ENCODE results near the gene PARD3B. TPM values are rescaled to one million over a fixed set of nuclear protein-coding genes. Genes with fewer than 3 reads are reported as not detected.

Gene PARD3B
- total and polyA plus RNA-seq, 2 of the 13 experiments (the other 11 are each of a cell fraction or from before 2014, with no cell fraction given) = 0.71 to 2.3 TPM

DNA sequence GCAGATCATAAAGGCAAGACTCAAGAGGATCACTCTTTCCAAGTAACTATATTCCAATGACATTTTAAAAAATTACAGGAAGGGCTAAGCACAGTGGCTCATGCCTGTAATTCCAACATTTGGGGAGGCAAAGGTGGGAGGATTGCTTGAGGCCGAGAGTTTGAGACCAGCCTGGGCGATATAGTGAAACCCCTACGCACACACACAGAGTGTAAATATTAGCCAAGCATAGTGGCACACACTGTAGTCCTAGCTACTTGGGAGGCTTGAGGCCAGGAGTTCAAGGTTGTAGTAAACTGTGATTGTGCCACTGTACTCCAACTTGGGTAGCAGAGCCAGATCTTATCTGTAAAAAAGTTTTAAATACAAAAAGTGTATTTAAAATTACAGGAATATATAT lies 686.8 kb downstream of the PARD3B start (continued):
- TF ChIP-seq KDM5B (CRISPR knock-in tag; IDR thresholded peaks at IDR 0.05; ENCODE audit: borderline replicate concordance) = no peak
- TF ChIP-seq ZNF460 (CRISPR knock-in tag; IDR thresholded peaks at IDR 0.05; ENCODE audit: borderline replicate concordance) = peak; percentile 43; the same call in 1 of the 2 replicates
- TF ChIP-seq SOX13 (IDR thresholded peaks at IDR 0.05) = no peak
- TF ChIP-seq SOX13 (CRISPR knock-in tag; conservative IDR thresholded peaks at IDR 0.05 in 1 of 2, IDR thresholded peaks at IDR 0.05 in 1 of 2) = peak in 1 of 2 experiments; percentile 34; a peak in 1 of 4 replicates
- TF ChIP-seq ZNF3 (CRISPR knock-in tag; IDR thresholded peaks at IDR 0.05) = no peak
- peak; percentile 44; the same call in 1 of the 2 replicates for TF ChIP-seq ZMYM3 (CRISPR knock-in tag; IDR thresholded peaks at IDR 0.05)
- no peak for TF ChIP-seq POLR2A (IDR thresholded peaks at IDR 0.05; ENCODE audit: insufficient read depth in 1 of 2, low read depth in 2 of 2, low read length in 2 of 2)
- TF ChIP-seq ZNF207 (IDR thresholded peaks at IDR 0.05; ENCODE audit: borderline replicate concordance) = no peak
- TF ChIP-seq, protein P1, sequence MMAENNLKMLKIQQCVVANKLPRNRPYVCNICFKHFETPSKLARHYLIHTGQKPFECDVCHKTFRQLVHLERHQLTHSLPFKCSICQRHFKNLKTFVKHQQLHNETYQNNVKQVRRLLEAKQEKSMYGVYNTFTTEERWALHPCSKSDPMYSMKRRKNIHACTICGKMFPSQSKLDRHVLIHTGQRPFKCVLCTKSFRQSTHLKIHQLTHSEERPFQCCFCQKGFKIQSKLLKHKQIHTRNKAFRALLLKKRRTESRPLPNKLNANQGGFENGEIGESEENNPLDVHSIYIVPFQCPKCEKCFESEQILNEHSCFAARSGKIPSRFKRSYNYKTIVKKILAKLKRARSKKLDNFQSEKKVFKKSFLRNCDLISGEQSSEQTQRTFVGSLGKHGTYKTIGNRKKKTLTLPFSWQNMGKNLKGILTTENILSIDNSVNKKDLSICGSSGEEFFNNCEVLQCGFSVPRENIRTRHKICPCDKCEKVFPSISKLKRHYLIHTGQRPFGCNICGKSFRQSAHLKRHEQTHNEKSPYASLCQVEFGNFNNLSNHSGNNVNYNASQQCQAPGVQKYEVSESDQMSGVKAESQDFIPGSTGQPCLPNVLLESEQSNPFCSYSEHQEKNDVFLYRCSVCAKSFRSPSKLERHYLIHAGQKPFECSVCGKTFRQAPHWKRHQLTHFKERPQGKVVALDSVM (CRISPR knock-in tag; IDR thresholded peaks at IDR 0.05) = peak; percentile 91
- no peak for TF ChIP-seq ZNF143 (CRISPR knock-in tag; IDR thresholded peaks at IDR 0.05)
- peak; percentile 51 to 68; a peak in 3 of 4 replicates for TF ChIP-seq NR2F1 (CRISPR knock-in tag; IDR thresholded peaks at IDR 0.05)
- TF ChIP-seq ZNF564 (CRISPR knock-in tag; IDR thresholded peaks at IDR 0.05) = no peak
- no peak for TF ChIP-seq POLR2AphosphoS2 (IDR thresholded peaks at IDR 0.05; ENCODE audit: low read depth, low read length)
- TF ChIP-seq GTF3A (CRISPR knock-in tag; conservative IDR thresholded peaks at IDR 0.05) = no peak
- TF ChIP-seq FOSL2 (CRISPR knock-in tag; IDR thresholded peaks at IDR 0.05) = 0 out of 2 replicates have a peak, but pooled peaks have one; percentile 27
- TF ChIP-seq, protein P2, sequence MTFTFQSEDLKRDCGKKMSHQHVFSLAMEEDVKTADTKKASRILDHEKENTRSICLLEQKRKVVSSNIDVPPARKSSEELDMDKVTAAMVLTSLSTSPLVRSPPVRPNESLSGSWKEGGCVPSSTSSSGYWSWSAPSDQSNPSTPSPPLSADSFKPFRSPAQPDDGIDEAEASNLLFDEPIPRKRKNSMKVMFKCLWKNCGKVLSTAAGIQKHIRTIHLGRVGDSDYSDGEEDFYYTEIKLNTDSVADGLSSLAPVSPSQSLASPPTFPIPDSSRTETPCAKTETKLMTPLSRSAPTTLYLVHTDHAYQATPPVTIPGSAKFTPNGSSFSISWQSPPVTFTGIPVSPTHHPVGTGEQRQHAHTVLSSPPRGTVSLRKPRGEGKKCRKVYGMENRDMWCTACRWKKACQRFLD (CRISPR knock-in tag; IDR thresholded peaks at IDR 0.05; ENCODE audit: borderline replicate concordance) = no peak
- TF ChIP-seq NR2F6 (IDR thresholded peaks at IDR 0.05) = no peak
- TF ChIP-seq NR2F6 (CRISPR knock-in tag; IDR thresholded peaks at IDR 0.05) = peak; percentile 68
- TF ChIP-seq ZNF121 (CRISPR knock-in tag; IDR thresholded peaks at IDR 0.05) = peak; percentile 14; the same call in 1 of the 2 replicates
- peak; percentile 49; the same call in 1 of the 2 replicates for TF ChIP-seq SALL1 (CRISPR knock-in tag; IDR thresholded peaks at IDR 0.05)
- peak; percentile 37; the same call in 1 of the 2 replicates for TF ChIP-seq FOXA3 (CRISPR knock-in tag; IDR thresholded peaks at IDR 0.05)
- no peak for TF ChIP-seq TRIM24 (CRISPR knock-in tag; IDR thresholded peaks at IDR 0.05)
- TF ChIP-seq ZMYM4 (CRISPR knock-in tag; IDR thresholded peaks at IDR 0.05) = peak; percentile 61
- TF ChIP-seq HNF4A (CRISPR knock-in tag; IDR thresholded peaks at IDR 0.05) = peak; percentile 64
- TF ChIP-seq RARA (CRISPR knock-in tag; IDR thresholded peaks at IDR 0.05) = peak; percentile 65
- TF ChIP-seq, protein P3, sequence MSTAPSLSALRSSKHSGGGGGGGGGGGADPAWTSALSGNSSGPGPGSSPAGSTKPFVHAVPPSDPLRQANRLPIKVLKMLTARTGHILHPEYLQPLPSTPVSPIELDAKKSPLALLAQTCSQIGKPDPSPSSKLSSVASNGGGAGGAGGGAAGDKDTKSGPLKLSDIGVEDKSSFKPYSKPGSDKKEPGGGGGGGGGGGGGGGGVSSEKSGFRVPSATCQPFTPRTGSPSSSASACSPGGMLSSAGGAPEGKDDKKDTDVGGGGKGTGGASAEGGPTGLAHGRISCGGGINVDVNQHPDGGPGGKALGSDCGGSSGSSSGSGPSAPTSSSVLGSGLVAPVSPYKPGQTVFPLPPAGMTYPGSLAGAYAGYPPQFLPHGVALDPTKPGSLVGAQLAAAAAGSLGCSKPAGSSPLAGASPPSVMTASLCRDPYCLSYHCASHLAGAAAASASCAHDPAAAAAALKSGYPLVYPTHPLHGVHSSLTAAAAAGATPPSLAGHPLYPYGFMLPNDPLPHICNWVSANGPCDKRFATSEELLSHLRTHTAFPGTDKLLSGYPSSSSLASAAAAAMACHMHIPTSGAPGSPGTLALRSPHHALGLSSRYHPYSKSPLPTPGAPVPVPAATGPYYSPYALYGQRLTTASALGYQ (CRISPR knock-in tag; IDR thresholded peaks at IDR 0.05) = no peak
- TF ChIP-seq POGZ (CRISPR knock-in tag; IDR thresholded peaks at IDR 0.05) = peak; percentile 52
- peak; percentile 32; the same call in 1 of the 2 replicates for TF ChIP-seq HMG20A (CRISPR knock-in tag; IDR thresholded peaks at IDR 0.05; ENCODE audit: borderline replicate concordance)
- peak; percentile 90 for TF ChIP-seq ZNF331 (CRISPR knock-in tag; IDR thresholded peaks at IDR 0.05)

Data from HepG2 (cell line).